PC-9 (cell line): ENCODE measurements around the gene LETM1.

Experiments used
- CTCF ChIP-seq: fragments of 200-600 bp; sonication (generic); conservative IDR thresholded peaks from 2 replicates; pipeline ENCODE4 v1.6.1; 2017; ENCODE audit warnings: mixed run types, antibody characterized with exemption, mild to moderate bottlenecking, moderate library complexity
- EZH2 ChIP-seq: fragments of 200-600 bp; sonication (generic); IDR thresholded peaks from 2 replicates; pipeline ENCODE4 v1.8.0; 2017; ENCODE audit warnings: antibody characterized with exemption, low read depth

GRCh38 chr4:1898681-1899080 lies 42.7 kb upstream of the LETM1 start:
- TF ChIP-seq CTCF, result no peak
- no peak for TF ChIP-seq EZH2
